Measurements from ENCODE around the gene ZNF302. TPM values are rescaled to one million over a fixed set of nuclear protein-coding genes. Genes with fewer than 3 reads are reported as not detected.
A peak's percentile ranks its signal among the peaks of the same experiment; 100 is the strongest.

The ZNF302 gene
- total RNA-seq, 1 experiment from 2014 or later = 15.9 TPM

GRCh38 chr19:34639491-34640085, 37.9 kb upstream of the ZNF302 start:
- Histone ChIP-seq H3K9me2 (replicated peaks; ENCODE audit: low read length) (no peaks in the 10 kb centered on the region), H3K27me3 (ENCODE audit: low read length) (no peaks in the 10 kb centered on the region), H3K4me3 (ENCODE audit: low read length) (no peak overlapping the region), H3K9me3 (ENCODE audit: low read length) (0 out of 2 replicates have a peak, but pooled peaks cover 5% of the 10 kb centered on the region), H3K4me2 (ENCODE audit: low read length) (no peak overlapping the region), H2AFZ (ENCODE audit: low read length) (no peak overlapping the region), H4K20me1 (ENCODE audit: low read length) (no peaks in the 10 kb centered on the region), H3K9ac (ENCODE audit: low read length) (no peak overlapping the region), H3K36me3 (ENCODE audit: low read depth, low read length) (no peaks in the 10 kb centered on the region), H3K79me2 (ENCODE audit: low read length) (no peaks in the 10 kb centered on the region), H3F3A (ENCODE audit: low read length, unreplicated experiment) (no peaks in the 10 kb centered on the region), H3K4me1 (ENCODE audit: insufficient read depth, low read length) (no peaks in the 10 kb centered on the region), H3K27ac (ENCODE audit: low read length) (no peak overlapping the region)
- ChIA-PET CTCF (no interaction called here), POLR2A (ENCODE audit: unreplicated experiment) (no interaction called here)
- peak; percentile 74 for TF ChIP-seq CTCF (conservative IDR thresholded peaks at IDR 0.05; ENCODE audit: low read depth, low read length)
- TF ChIP-seq EZH2phosphoT487 (IDR thresholded peaks at IDR 0.05; ENCODE audit: borderline replicate concordance, low read length) = no peak
- no peak for TF ChIP-seq EZH2 (IDR thresholded peaks at IDR 0.05; ENCODE audit: low read length, unreplicated experiment)
- no TSS peak for BruUV-seq (replicated peaks)
- DNase-seq (peak; percentile 57), ATAC-seq (no peak)
- intact Hi-C loops (cut with micrococcal nuclease) = no loop called here

GRCh38 chr19:34642241-34642640, 35.2 kb upstream of the ZNF302 start:
- Histone ChIP-seq H3K9me2 (replicated peaks; ENCODE audit: low read length) (no peaks in the 10 kb centered on the region), H3K4me3 (ENCODE audit: low read length) (no peak overlapping the region), H3K4me2 (ENCODE audit: low read length) (no peak overlapping the region), H3K27ac (ENCODE audit: low read length) (no peak overlapping the region), H3K4me1 (ENCODE audit: insufficient read depth, low read length) (no peaks in the 10 kb centered on the region), H3K9ac (ENCODE audit: low read length) (no peak overlapping the region), H3F3A (ENCODE audit: low read length, unreplicated experiment) (no peaks in the 10 kb centered on the region), H2AFZ (ENCODE audit: low read length) (no peak overlapping the region), H3K27me3 (ENCODE audit: low read length) (no peaks in the 10 kb centered on the region), H3K79me2 (ENCODE audit: low read length) (no peaks in the 10 kb centered on the region), H4K20me1 (ENCODE audit: low read length) (no peaks in the 10 kb centered on the region), H3K36me3 (ENCODE audit: low read depth, low read length) (no peaks in the 10 kb centered on the region), H3K9me3 (ENCODE audit: low read length) (no peaks in the 10 kb centered on the region)
- intact Hi-C loops (cut with micrococcal nuclease) = no loop called here
- DNase-seq = no peak
- BruUV-seq (replicated peaks) = no TSS peak
- TF ChIP-seq EZH2 (IDR thresholded peaks at IDR 0.05; ENCODE audit: low read length, unreplicated experiment) (no peak), CTCF (conservative IDR thresholded peaks at IDR 0.05; ENCODE audit: low read depth, low read length) (no peak), EZH2phosphoT487 (IDR thresholded peaks at IDR 0.05; ENCODE audit: borderline replicate concordance, low read length) (no peak)
- no peak for ATAC-seq
- POLR2A ChIA-PET (ENCODE audit: unreplicated experiment) = no interaction called here
- CTCF ChIA-PET = no interaction called here

GRCh38 chr19:34644991-34645461, 32.5 kb upstream of the ZNF302 start:
- no peaks in the 10 kb centered on the region for H3F3A ChIP-seq (ENCODE audit: low read length, unreplicated experiment)
- DNase-seq = no peak
- TF ChIP-seq CTCF (conservative IDR thresholded peaks at IDR 0.05; ENCODE audit: low read depth, low read length) (no peak), EZH2phosphoT487 (IDR thresholded peaks at IDR 0.05; ENCODE audit: borderline replicate concordance, low read length) (no peak), EZH2 (IDR thresholded peaks at IDR 0.05; ENCODE audit: low read length, unreplicated experiment) (no peak)
- H3K4me1 ChIP-seq (ENCODE audit: insufficient read depth, low read length) = 0 out of 2 replicates have a peak, but pooled peaks cover 3% of the 10 kb centered on the region
- no TSS peak for BruUV-seq (replicated peaks)
- intact Hi-C loops (cut with micrococcal nuclease) = no loop called here
- no peak for ATAC-seq
- ChIA-PET CTCF (no interaction called here), POLR2A (ENCODE audit: unreplicated experiment) (no interaction called here)
- H2AFZ ChIP-seq (ENCODE audit: low read length) = no peak overlapping the region
- no peaks in the 10 kb centered on the region for H3K36me3 ChIP-seq (ENCODE audit: low read depth, low read length)
- H3K4me2 ChIP-seq (ENCODE audit: low read length) = no peak overlapping the region
- no peaks in the 10 kb centered on the region for H3K9me3 ChIP-seq (ENCODE audit: low read length)
- H3K4me3 ChIP-seq (ENCODE audit: low read length) = no peak overlapping the region
- no peak overlapping the region for H3K9ac ChIP-seq (ENCODE audit: low read length)
- no peaks in the 10 kb centered on the region for H4K20me1 ChIP-seq (ENCODE audit: low read length)
- H3K27ac ChIP-seq (ENCODE audit: low read length) = no peak overlapping the region
- no peaks in the 10 kb centered on the region for H3K79me2 ChIP-seq (ENCODE audit: low read length)
- H3K27me3 ChIP-seq (ENCODE audit: low read length) = no peaks in the 10 kb centered on the region
- no peaks in the 10 kb centered on the region for H3K9me2 ChIP-seq (replicated peaks; ENCODE audit: low read length)

Measured in PC-3 (cell line).